Trophoblast cell (in vitro differentiated cells and primary cell): Measurements from ENCODE around the gene POMT1.

Source experiments
- DNase-seq, 2 donors: peaks; one replicate each; pipeline ENCODE4 v3.0.0-alpha.2; 2016
- H2AFZ ChIP-seq: 2 replicates; pipeline ENCODE4 v1.6.1; 2013; ENCODE audit warnings: low read length, moderate library complexity, mild to moderate bottlenecking; ENCODE audit not compliant: insufficient read depth, poor library complexity
- H2AK5ac ChIP-seq: 2 replicates; pipeline ENCODE4 v1.6.1; 2013; ENCODE audit warnings: mild to moderate bottlenecking, low read length
- H2BK120ac ChIP-seq: 2 replicates; pipeline ENCODE4 v1.6.1; 2013; ENCODE audit warnings: low read length, mild to moderate bottlenecking, moderate library complexity; ENCODE audit not compliant: insufficient read depth, poor library complexity
- H2BK12ac ChIP-seq: 2 replicates; pipeline ENCODE4 v1.6.1; 2013; ENCODE audit warnings: mild to moderate bottlenecking, low read length, moderate library complexity
- H2BK5ac ChIP-seq: 2 replicates; pipeline ENCODE4 v1.6.1; 2013; ENCODE audit warnings: low read length, low read depth, moderate library complexity, mild to moderate bottlenecking; ENCODE audit not compliant: poor library complexity
- H3K14ac ChIP-seq: 2 replicates; pipeline ENCODE4 v1.6.1; 2013; ENCODE audit warnings: mild to moderate bottlenecking, low read length
- H3K18ac ChIP-seq: 2 replicates; pipeline ENCODE4 v1.6.1; 2013; ENCODE audit warnings: mild to moderate bottlenecking, low read length
- H3K23ac ChIP-seq: 2 replicates; pipeline ENCODE4 v1.6.1; 2013; ENCODE audit warnings: low read length
- H3K27ac ChIP-seq: 2 replicates; pipeline ENCODE4 v1.5.1; 2013; ENCODE audit warnings: low read depth, mild to moderate bottlenecking, inconsistent platforms, low read length, moderate library complexity
- H3K27me3 ChIP-seq: 2 replicates; pipeline ENCODE4 v1.6.1; 2013; ENCODE audit warnings: inconsistent platforms, mild to moderate bottlenecking, low read length, moderate library complexity; ENCODE audit not compliant: insufficient read depth
- H3K36me3 ChIP-seq, 2 experiments: 1 replicate in 1 of 2; 2 replicates in 1 of 2; pipeline ENCODE4 v1.6.1; 2013; ENCODE audit warnings: low read length in 2 of 2, mild to moderate bottlenecking in 2 of 2, moderate library complexity in 1 of 2; ENCODE audit not compliant: insufficient read depth in 2 of 2, control insufficient read depth in 1 of 2
- H3K4ac ChIP-seq: 2 replicates; pipeline ENCODE4 v1.6.1; 2013; ENCODE audit warnings: low read depth, mild to moderate bottlenecking, low read length, moderate library complexity
- H3K4me1 ChIP-seq, 2 experiments: 1 replicate in 1 of 2; 2 replicates in 1 of 2; pipeline ENCODE4 v1.6.1; 2013; ENCODE audit warnings: low read length in 2 of 2, mild to moderate bottlenecking in 2 of 2, moderate library complexity in 1 of 2; ENCODE audit not compliant: insufficient read depth in 2 of 2, control insufficient read depth in 1 of 2
- H3K4me2 ChIP-seq: 2 replicates; pipeline ENCODE4 v1.6.1; 2013; ENCODE audit warnings: inconsistent platforms, mild to moderate bottlenecking, low read length, moderate library complexity
- H3K4me3 ChIP-seq: 2 replicates; pipeline ENCODE4 v1.5.1; 2013; ENCODE audit warnings: mild to moderate bottlenecking, low read depth, low read length, inconsistent platforms
- H3K79me1 ChIP-seq: one replicate; pipeline ENCODE4 v1.6.1; 2013; ENCODE audit warnings: low read length
- H3K79me2 ChIP-seq: 2 replicates; pipeline ENCODE4 v1.6.1; 2013; ENCODE audit warnings: low read length, mild to moderate bottlenecking; ENCODE audit not compliant: control insufficient read depth, insufficient read depth, poor library complexity
- H3K9ac ChIP-seq: 2 replicates; pipeline ENCODE4 v1.6.1; 2013; ENCODE audit warnings: mild to moderate bottlenecking, low read length
- H3K9me3 ChIP-seq: 2 replicates; pipeline ENCODE4 v1.6.1; 2013; ENCODE audit warnings: low read depth, mild to moderate bottlenecking, control low read depth, inconsistent platforms, low read length; ENCODE audit not compliant: insufficient read depth
- H4K12ac ChIP-seq: 2 replicates; pipeline ENCODE4 v1.6.1; 2013; ENCODE audit warnings: low read depth, mild to moderate bottlenecking, low read length, moderate library complexity
- H4K8ac ChIP-seq: 2 replicates; pipeline ENCODE4 v1.6.1; 2013; ENCODE audit warnings: low read depth, mild to moderate bottlenecking, low read length, moderate library complexity
- H4K91ac ChIP-seq: one replicate; pipeline ENCODE4 v1.6.1; 2013; ENCODE audit warnings: low read depth, mild to moderate bottlenecking, low read length, moderate library complexity
- WGBS: extraction: QIAGEN DNeasy Blood & Tissue Kit; methylation state at CpG from one replicate; pipeline ENCODE4 v1.1.7; 2013; ENCODE audit warnings: missing lambda C conversion rate; ENCODE audit not compliant: insufficient read length, insufficient coverage; ENCODE audit errors: extremely low coverage; 5-methylcytosine and 5-hydroxymethylcytosine counted together

POMT1 gene

DNA sequence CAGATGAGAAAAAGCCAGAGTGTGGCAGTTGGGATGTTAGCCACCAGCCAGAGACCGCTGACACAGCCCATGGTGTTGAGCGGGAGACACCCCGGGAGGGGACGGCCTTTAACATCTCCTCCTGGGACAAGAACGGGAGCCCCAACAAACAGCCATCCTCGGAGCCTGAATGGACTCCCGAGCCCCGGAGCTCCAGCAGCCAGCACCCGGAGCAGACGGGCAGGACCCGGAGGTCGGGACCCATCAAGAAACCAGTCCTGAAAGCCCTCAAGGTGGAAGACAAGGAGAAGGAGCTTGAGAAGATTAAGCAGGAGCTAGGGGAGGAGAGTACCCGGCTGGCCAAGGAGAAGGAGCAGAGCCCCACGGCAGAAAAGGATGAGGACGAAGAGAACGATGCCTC lies 28.0 kb upstream of the POMT1 start:
- H3K79me2 ChIP-seq = peaks cover 2% of the 10 kb centered on the region
- no peak overlapping the region for H3K23ac ChIP-seq
- no peak overlapping the region for H3K14ac ChIP-seq
- no peak overlapping the region for H3K4me3 ChIP-seq
- H3K79me1 ChIP-seq = no peaks in the 10 kb centered on the region
- no peaks in the 10 kb centered on the region for H3K9me3 ChIP-seq
- no peak overlapping the region for H3K4me2 ChIP-seq
- H3K27ac ChIP-seq = no peak overlapping the region
- H2AFZ ChIP-seq = no peak overlapping the region
- no peak overlapping the region for H4K91ac ChIP-seq
- WGBS = no CpG with 5 or more reads among the region's 16 CpGs
- no peak overlapping the region for H3K9ac ChIP-seq
- no peak for DNase-seq
- peaks cover 77 to 83% of the 10 kb centered on the region in 2 experiments for H3K36me3 ChIP-seq
- no peak overlapping the region for H2BK12ac ChIP-seq
- no peak overlapping the region for H4K12ac ChIP-seq
- no peaks in the 10 kb centered on the region for H3K4me1 ChIP-seq
- no peak overlapping the region for H3K4ac ChIP-seq
- no peak overlapping the region for H4K8ac ChIP-seq
- no peak overlapping the region for H2BK120ac ChIP-seq
- no peak overlapping the region for H2AK5ac ChIP-seq
- H3K18ac ChIP-seq = no peak overlapping the region
- H2BK5ac ChIP-seq = no peak overlapping the region
- no peaks in the 10 kb centered on the region for H3K27me3 ChIP-seq

DNA sequence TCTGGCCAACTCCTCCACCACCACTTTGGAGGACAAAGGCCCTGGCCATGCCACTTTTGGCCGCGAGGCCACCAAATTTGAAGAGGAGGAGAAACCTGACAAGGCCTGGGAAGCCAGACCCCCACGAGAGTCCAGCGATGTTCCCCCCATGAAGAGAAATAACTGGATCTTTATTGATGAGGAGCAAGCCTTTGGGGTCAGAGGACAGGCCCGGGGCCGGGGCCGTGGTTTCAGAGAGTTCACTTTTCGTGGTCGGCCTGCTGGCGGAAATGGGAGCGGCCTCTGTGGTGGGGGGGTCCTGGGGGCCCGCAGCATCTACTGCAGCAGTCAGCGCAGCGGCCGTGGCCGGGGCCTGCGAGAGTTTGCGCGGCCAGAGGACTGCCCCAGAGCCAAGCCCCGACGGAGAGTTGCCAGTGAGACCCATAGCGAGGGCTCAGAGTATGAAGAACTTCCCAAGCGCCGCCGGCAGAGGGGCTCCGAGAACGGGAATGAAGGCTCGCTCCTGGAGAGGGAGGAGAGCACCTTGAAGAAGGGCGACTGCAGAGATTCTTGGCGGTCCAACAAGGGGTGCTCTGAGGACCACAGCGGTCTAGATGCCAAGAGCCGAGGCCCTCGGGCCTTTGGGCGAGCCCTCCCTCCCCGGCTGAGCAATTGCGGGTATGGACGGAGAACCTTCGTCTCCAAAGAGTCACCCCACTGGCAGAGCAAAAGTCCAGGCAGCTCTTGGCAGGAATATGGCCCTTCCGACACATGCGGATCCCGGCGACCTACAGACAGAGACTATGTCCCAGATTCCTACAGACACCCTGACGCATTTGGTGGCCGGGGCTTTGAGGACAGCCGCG lies 27.4 kb upstream of the POMT1 start:
- Histone ChIP-seq H2BK120ac (no peak overlapping the region), H3K27ac (no peak overlapping the region), H3K4ac (no peak overlapping the region), H4K8ac (no peak overlapping the region), H3K9me3 (no peaks in the 10 kb centered on the region), H3K23ac (no peak overlapping the region), H3K79me2 (no peaks in the 10 kb centered on the region), H2AK5ac (no peak overlapping the region), H2BK12ac (no peak overlapping the region), H4K12ac (no peak overlapping the region), H3K9ac (no peak overlapping the region), H3K4me3 (no peak overlapping the region), H3K4me1 (no peaks in the 10 kb centered on the region), H2AFZ (no peak overlapping the region), H3K27me3 (no peaks in the 10 kb centered on the region), H3K79me1 (no peaks in the 10 kb centered on the region), H2BK5ac (no peak overlapping the region), H3K36me3 (peaks cover 73 to 82% of the 10 kb centered on the region in 2 experiments), H3K18ac (no peak overlapping the region), H4K91ac (no peak overlapping the region), H3K14ac (no peak overlapping the region), H3K4me2 (no peak overlapping the region)
- no peak for DNase-seq
- no CpG with 5 or more reads among the region's 46 CpGs for WGBS

DNA sequence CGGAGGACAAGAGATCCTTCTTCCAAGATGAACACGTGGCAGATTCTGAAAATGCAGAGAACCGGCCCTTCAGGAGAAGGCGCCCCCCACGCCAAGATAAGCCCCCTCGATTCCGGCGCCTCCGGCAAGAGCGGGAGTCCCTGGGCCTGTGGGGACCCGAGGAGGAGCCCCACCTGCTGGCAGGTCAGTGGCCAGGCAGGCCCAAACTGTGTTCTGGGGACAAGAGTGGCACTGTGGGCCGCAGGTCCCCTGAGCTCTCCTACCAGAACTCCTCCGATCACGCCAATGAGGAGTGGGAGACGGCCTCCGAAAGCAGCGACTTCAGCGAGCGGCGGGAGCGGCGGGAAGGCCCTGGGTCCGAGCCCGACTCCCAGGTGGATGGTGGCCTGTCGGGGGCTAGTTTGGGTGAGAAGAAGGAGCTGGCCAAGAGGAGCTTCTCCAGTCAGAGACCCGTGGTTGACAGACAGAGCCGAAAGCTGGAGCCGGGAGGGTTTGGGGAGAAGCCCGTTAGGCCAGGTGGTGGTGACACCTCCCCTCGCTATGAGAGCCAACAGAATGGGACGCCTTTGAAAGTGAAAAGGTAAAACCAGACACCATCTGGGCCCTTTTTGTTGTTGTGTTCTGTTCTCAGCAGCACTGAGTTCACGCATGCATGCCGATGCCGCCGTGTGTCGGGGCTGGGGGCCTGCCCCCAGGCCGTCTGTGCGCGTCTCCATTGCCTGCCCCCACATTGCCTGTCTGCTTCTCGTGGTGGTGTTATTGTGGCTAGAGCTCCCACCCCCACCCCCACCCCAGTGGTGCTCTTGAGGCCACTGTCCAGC lies 26.6 kb upstream of the POMT1 start:
- peaks cover 72 to 81% of the 10 kb centered on the region in 2 experiments for H3K36me3 ChIP-seq
- no peak overlapping the region for H2BK120ac ChIP-seq
- H3K23ac ChIP-seq = no peak overlapping the region
- no peak overlapping the region for H3K9ac ChIP-seq
- H2BK12ac ChIP-seq = no peak overlapping the region
- H3K4ac ChIP-seq = no peak overlapping the region
- no peak overlapping the region for H3K4me3 ChIP-seq
- H2BK5ac ChIP-seq = no peak overlapping the region
- no peaks in the 10 kb centered on the region for H3K27me3 ChIP-seq
- no peak overlapping the region for H3K18ac ChIP-seq
- no peaks in the 10 kb centered on the region for H3K79me2 ChIP-seq
- no peak overlapping the region for H4K8ac ChIP-seq
- H3K27ac ChIP-seq = no peak overlapping the region
- no peaks in the 10 kb centered on the region for H3K4me1 ChIP-seq
- no peaks in the 10 kb centered on the region for H3K79me1 ChIP-seq
- WGBS = no CpG with 5 or more reads among the region's 40 CpGs
- H3K9me3 ChIP-seq = no peaks in the 10 kb centered on the region
- H4K91ac ChIP-seq = no peak overlapping the region
- H2AK5ac ChIP-seq = no peak overlapping the region
- no peak overlapping the region for H4K12ac ChIP-seq
- H2AFZ ChIP-seq = no peak overlapping the region
- no peak overlapping the region for H3K4me2 ChIP-seq
- no peak for DNase-seq
- no peak overlapping the region for H3K14ac ChIP-seq

DNA sequence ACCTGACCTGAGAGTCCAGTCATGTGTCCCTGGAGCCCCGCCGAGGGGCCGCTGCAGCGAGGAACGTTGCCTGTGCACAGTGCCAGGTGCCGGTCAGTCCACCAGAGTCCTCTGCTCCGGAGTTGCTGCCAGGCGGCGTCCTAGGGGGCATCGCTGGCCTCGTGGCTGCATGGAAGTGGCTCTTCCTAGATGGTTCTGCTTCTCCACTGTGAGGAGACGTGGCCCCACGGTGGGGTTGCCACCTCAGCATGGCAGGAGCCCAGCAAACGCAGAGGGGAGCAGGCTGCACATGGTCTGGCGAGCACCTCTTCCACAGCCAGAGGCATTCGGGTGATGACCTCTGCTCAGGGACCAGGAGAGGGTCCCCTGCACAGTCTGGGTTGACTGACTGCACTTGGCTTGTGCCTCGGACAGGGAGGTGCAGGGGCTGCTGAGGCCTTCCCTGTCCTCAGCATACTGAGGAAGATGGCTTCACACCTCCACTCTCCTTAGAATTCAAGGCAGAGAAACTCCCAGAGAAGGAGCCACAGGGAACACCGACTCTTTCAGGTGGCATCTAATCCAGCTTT lies 25.9 kb upstream of the POMT1 start:
- Histone ChIP-seq H3K4me1 (no peaks in the 10 kb centered on the region), H2BK5ac (no peak overlapping the region), H3K9me3 (no peaks in the 10 kb centered on the region), H4K12ac (no peak overlapping the region), H3K14ac (no peak overlapping the region), H3K9ac (no peak overlapping the region), H3K4me3 (no peak overlapping the region), H3K27me3 (no peaks in the 10 kb centered on the region), H3K79me1 (no peaks in the 10 kb centered on the region), H2BK120ac (no peak overlapping the region), H2BK12ac (no peak overlapping the region), H3K4me2 (no peak overlapping the region), H3K79me2 (no peaks in the 10 kb centered on the region), H2AK5ac (no peak overlapping the region), H4K8ac (no peak overlapping the region), H3K4ac (no peak overlapping the region), H4K91ac (no peak overlapping the region), H3K23ac (no peak overlapping the region), H2AFZ (no peak overlapping the region), H3K36me3 (peaks cover 78 to 85% of the 10 kb centered on the region in 2 experiments), H3K27ac (no peak overlapping the region), H3K18ac (peak overlapping the region; percentile 8)
- no CpG with 5 or more reads among the region's 18 CpGs for WGBS
- no peak for DNase-seq
